ENCODE results near the gene FOXN1.
A peak's percentile ranks its signal among the peaks of the same experiment; 100 is the strongest.

FOXN1 gene

DNA sequence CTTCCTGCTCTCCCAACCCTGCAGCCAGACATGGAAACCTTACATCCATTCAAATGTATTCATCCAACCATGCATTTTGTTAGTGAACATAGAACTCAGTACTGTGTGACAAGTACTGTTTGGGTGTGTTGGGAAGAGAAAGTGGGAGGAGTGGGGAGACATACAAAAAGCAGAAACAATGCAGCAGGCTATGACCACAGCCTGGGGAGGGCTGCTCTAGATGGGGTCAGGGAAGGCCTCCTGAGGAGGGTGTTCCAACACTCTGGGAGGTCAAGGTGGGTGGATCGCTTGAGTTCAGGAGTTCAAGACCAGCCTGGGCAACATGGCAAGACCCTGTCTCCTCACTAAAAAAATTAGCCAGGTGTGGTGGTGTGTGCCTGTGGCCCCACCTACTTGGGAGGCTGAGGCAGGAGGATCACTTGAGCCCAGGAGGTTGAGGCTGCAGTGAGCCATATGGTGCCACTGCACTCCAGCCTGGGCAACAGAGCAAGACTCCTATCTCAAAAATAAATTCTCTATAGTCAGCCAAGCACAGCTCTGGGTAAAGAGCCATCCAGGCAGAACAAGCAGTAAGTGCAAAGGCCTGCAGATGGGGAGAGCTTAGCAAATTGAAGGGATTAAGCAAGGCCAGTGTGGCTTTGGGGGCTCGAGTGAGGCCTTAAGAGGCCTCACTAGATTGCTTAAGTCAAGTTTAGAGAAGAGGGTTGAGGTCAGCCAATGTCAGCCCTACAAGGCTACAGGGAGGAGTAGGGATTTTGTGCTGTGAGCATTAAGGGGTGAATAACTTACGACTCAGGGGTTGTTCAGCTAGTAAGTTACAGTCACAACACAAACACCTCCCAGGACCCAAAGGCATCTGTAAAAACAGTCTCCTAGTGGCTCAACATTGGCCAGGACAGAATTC lies 27.2 kb upstream of the FOXN1 start:
- DNase-seq: no peak

DNA sequence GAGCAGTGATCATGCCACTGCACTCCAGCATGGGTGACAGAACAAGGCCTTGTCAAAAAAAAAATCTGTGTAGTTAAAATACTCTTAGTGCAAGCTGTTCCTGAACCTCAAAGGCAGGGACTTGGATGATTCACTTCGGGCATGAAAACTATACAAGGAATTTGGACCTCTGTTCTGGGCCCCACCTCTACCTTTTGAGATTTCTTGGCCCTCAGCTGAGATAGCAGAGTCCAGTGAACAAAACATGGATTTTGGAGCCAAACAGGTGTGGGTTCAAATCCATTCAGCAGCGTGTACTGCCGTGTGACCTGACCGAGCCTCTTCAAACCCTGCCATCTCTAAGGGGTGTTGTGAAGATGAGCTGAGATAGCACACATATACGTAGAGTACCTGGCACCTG lies 25.9 kb upstream of the FOXN1 start:
- no peak for DNase-seq

DNA sequence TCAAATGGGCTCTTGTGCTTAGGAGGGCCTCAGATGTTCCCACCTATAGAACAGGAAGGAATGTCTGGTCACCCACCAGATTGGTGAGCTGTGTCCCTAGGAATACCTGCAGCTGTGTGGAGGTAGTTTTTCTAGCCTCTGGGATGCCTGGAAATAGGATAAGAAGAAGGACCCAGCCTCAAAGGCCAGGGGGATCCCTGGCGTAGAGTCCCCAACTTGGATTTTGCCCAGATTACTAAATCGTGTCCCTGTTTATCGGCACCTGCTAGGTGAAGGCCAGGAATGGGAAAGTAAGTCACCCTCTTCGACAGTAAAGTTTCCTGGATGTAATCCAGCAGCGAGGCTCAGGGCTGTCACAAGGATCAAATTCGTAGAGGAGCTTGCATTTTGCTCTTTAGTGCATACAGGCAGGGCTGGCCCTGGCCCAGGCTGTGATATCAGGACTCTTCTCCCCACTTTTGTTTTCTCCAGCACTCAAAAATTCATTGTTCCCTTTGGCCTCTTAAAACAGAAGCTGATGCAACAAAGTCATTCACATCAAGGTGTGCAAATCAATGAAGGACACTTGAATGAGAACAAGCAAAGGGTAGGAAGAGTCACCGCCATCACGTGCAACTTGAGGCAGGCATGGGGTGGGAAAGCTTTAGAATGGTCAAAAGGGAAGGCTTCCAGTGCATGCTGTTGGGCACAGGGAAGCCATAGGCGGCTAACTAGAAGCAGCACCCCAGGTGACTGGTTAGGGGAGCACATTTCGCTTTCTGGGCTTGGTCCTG lies 25.2 kb upstream of the FOXN1 start:
- no peak for DNase-seq

DNA sequence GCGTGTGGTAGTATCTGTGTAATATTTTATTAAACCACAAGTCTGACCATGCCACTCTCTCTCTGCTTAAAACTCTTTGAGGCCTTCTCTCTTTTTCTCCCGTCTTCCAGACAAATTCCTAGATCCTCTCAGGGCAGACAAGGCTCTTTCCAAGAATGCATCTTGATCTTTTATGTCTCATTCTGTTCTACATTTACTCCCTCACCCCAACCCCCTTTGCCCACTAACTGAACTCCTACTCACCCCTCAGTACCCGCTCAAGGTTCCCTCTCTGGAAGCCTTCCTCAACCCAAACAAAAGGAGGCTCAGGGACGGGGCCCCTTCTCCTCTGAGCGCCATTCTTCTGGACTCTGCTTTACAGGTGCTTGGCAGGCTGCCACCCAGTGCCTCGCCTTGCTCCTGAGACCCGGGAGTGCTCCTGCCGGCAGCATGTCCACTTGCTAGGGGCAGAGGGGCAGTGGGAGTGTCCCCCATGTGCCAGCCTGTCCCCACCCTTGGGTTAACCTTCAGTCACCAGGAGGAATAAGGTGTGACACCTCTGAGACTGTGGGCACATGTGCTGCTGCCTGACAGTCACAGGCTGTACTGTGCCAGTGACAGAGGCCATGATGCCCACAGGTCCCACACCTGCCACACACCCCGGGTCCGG lies 23.5 kb upstream of the FOXN1 start:
- DNase-seq: no peak

DNA sequence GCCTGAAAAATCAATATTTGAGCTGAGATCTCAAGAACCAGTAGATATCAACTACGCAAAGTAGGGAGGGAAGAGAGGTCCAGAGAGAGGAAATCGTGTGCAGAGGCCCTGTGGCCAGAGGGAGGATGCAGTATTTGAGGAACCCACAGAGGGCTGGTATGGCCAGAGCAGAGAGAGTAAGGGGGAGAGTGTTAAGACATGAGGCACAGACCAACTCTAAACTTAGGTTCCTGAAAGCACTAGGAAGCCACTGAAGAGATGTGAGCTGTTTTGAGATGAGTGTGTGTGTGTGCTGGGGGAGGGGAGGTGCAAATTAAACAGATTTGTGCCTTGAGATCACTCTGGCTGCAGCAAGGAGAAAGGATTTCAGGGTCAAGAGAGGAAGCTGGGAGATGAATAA lies 21.9 kb upstream of the FOXN1 start:
- DNase-seq: no peak

DNA sequence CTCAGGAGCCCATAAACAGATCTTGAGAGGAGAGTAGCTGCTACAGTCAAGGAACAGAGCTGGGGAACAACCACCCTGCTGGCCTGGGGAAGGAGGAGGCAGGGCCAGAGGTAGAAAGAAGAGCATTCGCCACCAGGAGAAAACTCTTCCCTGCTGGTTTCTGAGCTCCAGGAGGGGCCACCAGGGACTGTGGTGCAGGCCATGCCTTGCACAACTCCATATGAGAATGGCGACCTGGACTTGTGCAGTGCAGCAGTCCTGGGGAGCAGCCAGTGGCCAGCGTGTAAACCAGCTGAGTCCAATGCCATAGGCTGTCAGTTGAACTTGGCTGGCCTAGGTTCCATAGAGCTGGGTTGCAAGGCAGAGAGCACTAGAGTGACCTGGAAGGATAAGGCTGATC lies 21.1 kb upstream of the FOXN1 start:
- no peak for DNase-seq

DNA sequence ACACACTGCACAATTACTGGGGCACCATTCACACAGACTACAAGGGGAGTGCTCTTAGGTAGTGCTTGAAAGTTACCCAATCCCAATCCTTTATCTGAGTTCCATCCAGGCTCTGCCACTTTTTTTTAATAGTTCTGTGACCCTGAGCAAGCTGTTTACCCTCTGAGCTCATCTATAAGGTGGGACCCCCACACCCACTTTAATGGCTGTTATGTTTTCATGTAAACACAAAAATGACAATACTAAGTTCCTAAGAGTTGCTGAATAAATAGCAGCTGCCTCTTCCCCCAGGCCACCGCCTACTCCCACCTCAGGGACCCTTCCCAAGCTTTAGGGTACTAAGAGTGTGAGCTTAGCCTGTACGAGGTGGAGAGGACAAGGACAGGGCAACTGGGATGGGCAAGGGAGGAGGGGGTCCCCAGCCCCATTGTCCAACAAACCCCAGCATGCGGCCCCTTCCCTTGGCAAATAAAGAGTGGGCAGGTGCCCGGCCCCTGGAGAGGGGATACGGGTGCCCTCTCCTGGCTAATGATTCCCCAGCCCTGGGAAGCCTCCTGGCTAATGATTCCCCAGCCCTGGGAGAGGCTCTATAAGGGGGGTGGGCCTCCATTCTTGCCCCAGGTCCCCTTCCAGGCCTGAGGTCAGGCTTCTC lies 18.1 kb upstream of the FOXN1 start:
- DNase-seq: no peak

DNA sequence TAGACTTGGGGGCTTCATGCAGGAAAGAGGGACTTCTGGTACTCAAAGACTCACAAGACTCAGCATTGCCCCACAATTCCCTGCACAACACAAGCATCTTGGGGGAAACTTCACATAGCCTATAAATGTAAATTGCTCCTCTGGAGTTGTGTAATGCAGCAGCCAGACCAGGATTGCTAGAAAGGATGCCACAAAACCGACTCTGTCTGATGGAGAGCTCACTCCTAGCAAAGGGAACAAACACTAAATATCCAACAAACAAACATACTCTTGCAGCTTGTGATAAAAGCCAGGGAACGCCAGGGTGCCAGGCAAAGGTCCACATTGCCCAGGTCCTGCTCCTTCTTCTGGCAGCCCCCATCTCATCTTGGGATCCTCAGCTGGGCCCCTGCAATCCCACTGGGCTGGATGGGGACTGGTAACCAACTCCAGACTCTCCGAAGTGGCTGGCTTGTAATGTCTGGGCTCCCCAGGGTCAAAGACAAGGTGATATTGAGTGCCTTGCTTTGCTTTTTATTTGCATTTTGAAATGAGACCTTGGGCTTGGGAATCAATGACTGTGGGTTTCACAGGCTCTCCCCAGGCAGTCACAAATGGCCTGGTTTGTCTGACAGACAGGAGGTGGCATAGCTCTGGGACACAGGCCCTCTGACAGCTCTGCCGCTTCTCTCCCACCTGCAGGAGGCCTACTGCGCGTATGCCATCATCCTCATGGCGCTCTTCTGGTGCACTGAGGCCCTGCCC lies 17.4 kb upstream of the FOXN1 start:
- no peak for DNase-seq

DNA sequence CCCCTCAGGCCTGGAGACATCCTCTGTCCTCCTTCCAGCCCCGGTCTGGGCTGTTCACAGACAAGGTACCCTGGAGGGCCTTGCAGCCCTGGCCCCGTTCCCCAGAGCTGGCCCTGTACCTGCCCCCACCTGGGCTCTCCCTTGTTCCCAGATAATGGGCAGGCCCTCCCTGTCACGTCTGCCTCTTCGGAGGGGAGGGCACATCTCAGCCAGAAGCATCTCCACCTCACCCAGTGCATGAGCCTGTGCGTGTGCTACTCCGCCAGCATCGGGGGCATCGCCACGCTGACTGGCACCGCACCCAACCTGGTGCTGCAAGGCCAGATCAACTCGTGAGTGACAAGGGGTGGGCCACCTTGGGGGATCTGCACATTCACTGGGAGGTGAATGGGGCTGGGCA lies 14.9 kb upstream of the FOXN1 start:
- DNase-seq: no peak

DNA sequence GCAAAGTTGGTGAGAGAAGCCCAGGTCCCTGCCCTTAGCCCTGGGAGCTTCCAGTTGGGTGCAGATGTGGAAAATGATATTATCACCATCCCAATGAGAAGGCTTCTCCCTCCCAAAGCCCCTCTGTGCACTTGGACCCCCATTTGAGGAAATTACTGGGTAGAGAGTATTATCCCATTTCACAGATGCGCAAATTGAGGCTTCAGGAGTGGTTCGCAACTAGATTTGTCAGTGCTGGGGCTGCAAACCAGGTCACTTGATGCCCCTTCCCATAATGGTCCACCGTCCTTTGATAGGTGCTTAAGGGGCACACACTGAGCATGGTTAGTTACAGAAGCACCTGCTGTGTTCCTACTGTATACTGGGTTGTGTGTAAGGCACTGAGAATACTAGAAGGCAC lies 14.3 kb upstream of the FOXN1 start:
- no peak for DNase-seq

DNA sequence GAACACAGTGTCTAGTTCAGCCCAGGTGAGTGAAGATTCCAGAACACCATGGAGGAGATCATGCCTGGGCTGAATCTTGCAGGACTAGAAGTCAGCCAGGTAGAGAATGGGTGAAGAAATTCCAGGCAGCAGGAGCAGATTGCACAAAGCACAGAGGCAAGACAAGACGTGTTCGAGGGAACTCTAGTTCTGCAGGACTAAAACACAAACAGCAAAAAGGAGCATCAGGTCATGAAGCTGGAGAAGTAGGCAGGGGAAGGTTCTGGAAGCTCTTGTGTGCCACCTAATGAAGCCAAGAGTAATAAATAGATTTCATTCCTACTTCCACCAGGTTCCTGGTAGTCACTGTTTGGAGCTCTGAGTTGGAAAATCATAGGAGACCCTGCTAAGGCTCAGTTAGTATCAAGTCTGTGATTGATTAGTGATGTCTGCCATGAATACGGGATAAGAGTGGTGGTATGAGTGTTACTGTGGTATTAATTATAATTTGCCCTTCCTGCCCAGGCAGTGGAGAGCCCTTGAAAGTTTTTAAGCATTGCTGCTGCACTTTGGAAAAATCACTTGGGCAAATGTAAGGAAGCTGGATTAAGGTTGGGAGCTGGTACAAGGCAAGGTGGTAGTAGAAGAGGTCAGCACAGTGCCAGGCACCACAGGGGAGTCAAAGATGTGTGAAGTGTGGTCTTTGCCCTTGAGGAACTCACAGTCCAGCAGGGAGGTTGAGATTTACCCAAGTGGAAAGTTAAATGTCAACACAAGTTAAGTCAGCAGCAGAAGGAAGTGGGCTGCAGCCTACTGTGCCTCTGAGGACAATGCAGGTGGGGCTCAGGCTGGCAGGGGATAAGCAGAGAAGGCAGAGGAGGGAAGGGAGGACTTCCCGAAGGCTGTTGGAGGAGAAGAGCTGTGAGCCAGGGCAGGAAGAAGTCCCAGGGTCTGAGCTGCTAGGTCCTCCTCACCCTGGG lies 13.5 kb upstream of the FOXN1 start:
- no peak for DNase-seq

DNA sequence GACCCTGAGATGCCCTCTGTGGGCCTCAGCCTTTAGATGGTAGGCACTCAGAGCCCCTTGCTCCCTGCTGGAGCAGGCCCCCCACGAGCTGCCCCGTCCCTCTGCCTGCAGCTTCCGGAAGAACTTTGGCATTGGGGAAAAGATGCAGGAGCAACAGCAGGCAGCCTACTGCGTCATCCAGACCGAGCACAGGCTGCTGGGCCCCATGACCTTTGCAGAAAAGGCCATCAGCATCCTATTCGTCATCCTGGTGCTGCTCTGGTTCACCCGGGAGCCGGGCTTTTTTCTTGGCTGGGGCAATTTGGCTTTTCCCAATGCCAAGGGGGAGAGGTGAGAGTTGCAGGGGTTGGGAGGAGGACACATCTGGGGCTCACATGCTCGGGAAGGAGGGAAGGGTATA lies 12.7 kb upstream of the FOXN1 start:
- no peak for DNase-seq

DNA sequence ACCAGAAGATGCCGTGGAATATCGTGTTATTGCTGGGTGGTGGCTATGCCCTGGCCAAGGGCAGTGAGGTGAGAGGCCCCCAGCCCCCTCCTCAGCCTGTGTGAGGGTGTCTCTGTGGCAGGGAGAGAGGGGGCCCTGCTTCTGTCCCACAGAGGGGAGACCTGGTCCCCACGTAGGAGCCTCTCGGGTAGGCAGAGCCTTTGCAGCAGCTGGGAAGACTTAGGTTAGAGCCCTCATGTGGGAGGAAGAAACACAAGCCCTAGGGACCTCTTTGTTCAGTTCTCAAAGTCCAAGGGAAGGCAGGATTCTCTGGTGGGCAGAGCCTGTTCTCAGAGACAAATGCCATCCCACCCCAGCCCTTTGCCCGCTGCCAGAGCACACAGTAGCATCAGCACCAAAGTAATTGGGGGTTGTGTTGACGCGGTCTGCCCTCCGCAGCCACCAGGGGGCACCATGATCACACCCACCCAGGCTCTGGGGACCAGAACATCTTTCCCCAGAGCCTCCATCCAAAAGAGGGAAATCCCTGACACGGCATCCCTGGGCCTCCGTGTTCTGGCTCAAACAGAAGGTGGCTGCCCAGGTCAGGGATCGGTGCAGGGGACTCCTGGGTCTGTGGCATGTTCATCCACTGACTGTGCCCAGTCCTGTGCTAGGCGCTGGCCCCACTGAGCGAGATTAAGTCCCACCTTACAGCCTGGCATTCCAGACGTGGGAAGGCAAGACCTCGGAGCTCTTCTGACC lies 11.5 kb upstream of the FOXN1 start:
- DNase-seq: peak in 50 of 56 donors; percentile 4 to 77 (median 36)

DNA sequence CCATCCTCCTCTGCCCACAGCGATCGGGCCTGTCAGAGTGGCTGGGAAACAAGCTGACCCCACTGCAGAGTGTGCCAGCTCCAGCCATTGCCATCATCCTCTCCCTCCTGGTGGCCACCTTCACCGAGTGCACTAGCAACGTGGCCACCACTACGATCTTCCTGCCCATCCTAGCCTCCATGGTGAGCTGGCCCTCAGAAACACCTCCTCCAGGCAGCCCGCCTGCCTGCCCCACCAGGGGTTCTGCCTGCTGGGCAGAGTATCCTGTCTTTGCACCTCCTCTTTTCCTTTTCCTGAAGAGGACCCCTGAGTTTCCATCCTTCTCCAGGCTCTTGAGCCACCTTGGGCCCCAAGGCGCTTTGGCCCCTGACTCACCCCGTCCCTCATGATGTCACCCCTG lies 10.5 kb upstream of the FOXN1 start:
- DNase-seq: no peak

DNA sequence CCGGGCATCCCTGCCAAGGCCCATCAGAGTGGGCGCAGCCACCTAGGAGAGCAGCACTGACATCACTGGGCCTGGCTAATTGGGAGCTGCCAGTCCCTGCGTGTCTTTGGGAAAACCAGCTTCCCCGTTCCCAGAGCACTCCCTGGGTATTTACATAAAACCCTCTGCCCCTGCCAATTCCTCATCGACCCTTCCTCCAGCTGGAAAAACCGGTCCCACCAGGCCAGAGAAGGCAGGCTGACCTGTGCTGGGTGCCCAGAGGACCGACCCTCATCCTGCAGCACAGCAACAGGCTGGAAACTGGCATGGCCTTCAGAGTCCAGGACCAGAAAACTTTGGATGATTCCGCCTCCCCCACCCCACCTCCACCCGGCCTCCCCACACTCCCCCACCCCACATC lies 8.2 kb upstream of the FOXN1 start:
- DNase-seq: no peak

DNA sequence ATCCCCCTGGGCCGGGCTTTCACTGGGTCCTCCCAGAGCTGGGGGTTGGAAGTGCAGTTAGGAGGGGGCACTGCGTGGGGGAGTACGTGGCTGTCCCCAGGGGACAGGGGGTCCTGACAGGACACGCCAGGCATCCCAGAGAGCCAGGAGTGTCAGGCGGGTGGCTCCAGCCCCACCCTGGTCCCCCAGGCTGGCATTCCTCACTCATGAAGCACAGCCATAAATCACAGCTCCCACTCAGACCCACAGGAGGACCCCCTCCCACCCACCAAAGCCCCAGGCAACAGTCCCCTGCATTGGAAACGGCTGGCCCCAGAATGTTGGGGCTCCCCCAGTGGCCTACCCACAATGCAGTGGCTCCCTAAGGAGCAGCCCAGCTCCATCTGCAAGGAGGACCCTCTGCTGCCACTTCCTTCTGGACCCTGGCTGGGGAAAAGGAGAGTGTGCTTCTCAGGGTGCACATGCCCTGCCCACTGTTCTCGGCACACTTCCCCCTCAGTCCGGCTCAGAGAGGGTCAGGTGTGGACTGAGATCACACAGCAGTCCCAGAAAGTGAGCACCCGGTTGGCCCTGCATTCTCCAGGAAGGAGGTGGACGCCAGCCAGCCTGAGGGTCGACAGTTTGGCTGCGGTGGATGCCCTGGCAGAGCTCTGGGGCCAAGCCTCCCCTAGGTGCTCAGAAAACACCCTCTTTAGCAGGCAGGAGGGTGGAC lies 7.3 kb upstream of the FOXN1 start:
- no peak for DNase-seq

DNA sequence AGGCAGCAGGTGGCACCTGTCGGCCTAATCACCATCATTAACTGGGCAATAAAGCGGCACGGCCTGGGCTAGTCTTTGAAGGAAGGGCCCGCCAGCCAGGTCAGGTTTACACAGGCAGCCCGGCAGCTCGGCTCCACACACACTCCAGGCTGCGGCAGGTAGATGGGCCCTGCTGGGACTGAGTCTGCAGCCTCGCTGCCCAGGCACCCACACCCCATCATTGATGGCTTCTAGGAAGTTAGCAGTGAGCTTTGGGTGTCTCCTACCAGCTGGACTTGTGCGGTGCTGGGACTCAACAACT lies 6.8 kb upstream of the FOXN1 start:
- DNase-seq: no peak

DNA sequence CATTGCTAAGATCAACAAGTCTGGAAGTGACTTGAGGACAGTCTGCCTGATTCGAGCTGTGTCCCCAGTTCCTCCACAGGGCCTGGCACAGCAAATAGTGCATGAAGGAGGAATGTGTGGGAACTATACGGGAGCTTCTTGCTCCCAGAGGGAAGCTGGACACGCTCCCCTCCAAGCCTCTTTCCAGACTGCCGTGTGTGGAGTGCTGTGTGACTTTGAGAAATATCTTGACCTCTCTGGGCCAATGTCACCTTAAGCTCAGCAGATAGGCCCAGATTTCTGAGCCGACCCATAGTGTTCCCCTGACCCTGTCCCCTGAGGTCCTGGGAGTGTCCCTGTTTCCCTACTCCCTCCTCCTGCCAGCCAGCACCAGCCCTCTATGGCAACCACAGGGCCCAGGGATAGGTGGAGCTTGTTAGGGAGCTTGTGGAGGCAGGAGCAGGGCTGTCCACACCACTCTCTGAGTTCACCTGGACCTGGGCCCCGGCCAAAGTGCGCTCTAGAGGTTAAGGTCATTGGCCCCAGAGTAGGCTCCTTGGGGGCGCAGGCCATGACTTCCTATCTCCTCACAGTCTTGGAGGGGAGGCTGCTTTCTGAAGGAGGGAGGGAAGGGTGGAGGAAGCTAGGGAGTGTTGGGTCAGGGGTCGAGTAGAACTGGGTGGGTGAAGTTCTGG lies 6.3 kb upstream of the FOXN1 start:
- DNase-seq: no peak

Data from amygdala (tissue), 56 donors.